OCI-LY7 (cell line): ENCODE results near the gene PCED1B. TPM values are rescaled to one million over a fixed set of nuclear protein-coding genes. Genes with fewer than 3 reads are reported as not detected.
"Not testable (repeated sequence)": the region's sequence is repeated elsewhere in the genome, so short reads cannot be mapped to it uniquely, and the experiment has no call there.

ENCODE experiments used
- BruUV-seq: library from RNA; stranded (reverse); fragments of 400-500 nt; replicated peaks from 2 replicates; lab custom pipeline; 2021; lab: Mats Ljungman, UMichigan
- CTCF ChIA-PET: fragments of 300-600 bp; sonication (Branson Sonifier 250); formaldehyde crosslinking; loops from one replicate; lab custom pipeline; 2022; ENCODE audit warnings: antibody characterized with exemption; ENCODE audit not compliant: unreplicated experiment; lab: Charles Lee
- POLR2A ChIA-PET: fragments of 300-600 bp; sonication (Branson Sonifier 250); formaldehyde crosslinking; loops from one replicate; lab custom pipeline; 2022; ENCODE audit warnings: antibody characterized with exemption; lab: Charles Lee
- DNase-seq: peaks from one replicate; pipeline ENCODE4 v3.0.0-alpha.2; 2015; ENCODE audit warnings: low spot score
- H2AFZ ChIP-seq: fragments of 200-600 bp; sonication (generic), shearing (Covaris generic); 2 replicates; pipeline ENCODE4 v1.6.1; 2014; ENCODE audit warnings: mild to moderate bottlenecking, antibody characterized with exemption, low read length, moderate library complexity
- H3K27ac ChIP-seq: fragments of 200-600 bp; sonication (generic); 2 replicates; pipeline ENCODE4 v1.5.1; 2014; ENCODE audit warnings: mixed run types, low read depth, mild to moderate bottlenecking, moderate library complexity, low read length, inconsistent platforms; ENCODE audit not compliant: poor library complexity, severe bottlenecking
- H3K36me3 ChIP-seq: fragments of 200-600 bp; sonication (generic); 2 replicates; pipeline ENCODE4 v1.6.1; 2014; ENCODE audit warnings: mild to moderate bottlenecking, antibody characterized with exemption, low read length, moderate library complexity, mixed read lengths; ENCODE audit not compliant: insufficient read depth
- H3K4me1 ChIP-seq: fragments of 200-600 bp; sonication (generic); 2 replicates; pipeline ENCODE4 v1.5.1; 2014; ENCODE audit warnings: mild to moderate bottlenecking, low read length; ENCODE audit not compliant: insufficient read depth, poor library complexity, severe bottlenecking
- H3K4me2 ChIP-seq: fragments of 200-600 bp; sonication (generic); 2 replicates; pipeline ENCODE4 v1.6.1; 2014; ENCODE audit warnings: mild to moderate bottlenecking, low read length
- H3K4me3 ChIP-seq: fragments of 200-600 bp; sonication (generic); 2 replicates; pipeline ENCODE4 v1.5.1; 2014; ENCODE audit warnings: mild to moderate bottlenecking, low read depth, low read length; ENCODE audit not compliant: poor library complexity, severe bottlenecking
- H3K79me2 ChIP-seq: fragments of 200-600 bp; sonication (generic); 2 replicates; pipeline ENCODE4 v1.6.1; 2016; ENCODE audit warnings: low read depth, mild to moderate bottlenecking, low read length, moderate library complexity, mixed read lengths; ENCODE audit not compliant: insufficient read depth
- H3K9me2 ChIP-seq: fragments of 200-600 bp; sonication (generic); 2 replicates; pipeline ENCODE4 v1.6.1; 2016; ENCODE audit warnings: mild to moderate bottlenecking, low read length, mixed read lengths; ENCODE audit not compliant: insufficient read depth
- H3K9me3 ChIP-seq: fragments of 200-600 bp; sonication (generic); 2 replicates; pipeline ENCODE4 v1.6.1; 2014; ENCODE audit warnings: mild to moderate bottlenecking, mixed run types, low read length, mixed read lengths
- H4K20me1 ChIP-seq: fragments of 200-600 bp; sonication (generic); 2 replicates; pipeline ENCODE4 v1.6.1; 2014; ENCODE audit warnings: mild to moderate bottlenecking, antibody characterized with exemption, low read length, moderate library complexity, mixed read lengths; ENCODE audit not compliant: insufficient read depth
- EZH2phosphoT487 ChIP-seq: fragments of 200-600 bp; sonication (generic); IDR thresholded peaks from 2 replicates; pipeline ENCODE4 v1.6.1; 2018; ENCODE audit warnings: low read depth, borderline replicate concordance, mild to moderate bottlenecking, mixed run types, antibody characterized with exemption, low read length, moderate library complexity, mixed read lengths
- intact Hi-C: fragments of 100-400 bp; cut with micrococcal nuclease; formaldehyde crosslinking; loops from one replicate; pipeline ENCODE4 v1.10.0; 2022; ENCODE audit not compliant: unreplicated experiment
- total RNA-seq, 2 experiments: library from RNA; depleted of rRNA in 1 of 2; stranded (reverse); fragments of >200 nt in 1 of 2; shearing (Covaris generic) in 1 of 2; gene quantifications; 2 replicates each; pipeline ENCODE4 v1.2.3, GENCODE V29; 2014 to 2022
- TF ChIP-seq, protein P1 (sequence below): fragments of 200-600 bp; sonication (generic); conservative IDR thresholded peaks from 2 replicates; pipeline ENCODE4 v1.5.1; 2014; ENCODE audit warnings: mild to moderate bottlenecking, antibody characterized with exemption, low read length, moderate library complexity, mixed read lengths

Gene PCED1B
- total RNA-seq, 2 experiments from 2014 or later, result 8.4 to 24.3 TPM

DNA sequence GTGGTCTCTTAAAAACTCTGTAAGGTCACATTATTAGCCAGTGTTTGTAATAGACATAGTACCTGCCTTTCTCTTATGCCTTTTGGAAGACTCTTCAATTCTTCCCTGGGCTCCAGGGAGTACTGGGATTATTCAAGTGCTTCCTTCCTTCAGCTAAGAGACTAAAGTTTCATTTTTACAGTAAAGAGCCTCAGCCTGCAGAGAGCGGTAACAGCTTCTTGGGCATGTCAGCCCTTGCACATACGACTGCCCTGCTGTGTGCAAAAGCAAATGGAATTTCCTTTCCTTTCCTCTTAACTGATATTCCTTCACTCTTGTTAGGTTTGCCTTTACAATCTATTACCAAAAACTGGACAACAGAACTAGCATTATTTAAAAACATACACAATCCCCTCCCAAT, 33.3 kb downstream of the PCED1B start:
- Histone ChIP-seq H3K4me2 (no peak overlapping the region), H3K4me1 (no peaks in the 10 kb centered on the region), H2AFZ (no peak overlapping the region), H3K4me3 (no peak overlapping the region), H3K36me3 (no peaks in the 10 kb centered on the region), H3K27ac (no peak overlapping the region), H3K79me2 (no peaks in the 10 kb centered on the region), H3K9me2 (no peaks in the 10 kb centered on the region), H3K9me3 (no peaks in the 10 kb centered on the region), H4K20me1 (no peaks in the 10 kb centered on the region)
- DNase-seq, result no peak
- POLR2A ChIA-PET, result no interaction called here
- BruUV-seq, result no TSS peak
- CTCF ChIA-PET, result no interaction called here
- TF ChIP-seq, protein P1, sequence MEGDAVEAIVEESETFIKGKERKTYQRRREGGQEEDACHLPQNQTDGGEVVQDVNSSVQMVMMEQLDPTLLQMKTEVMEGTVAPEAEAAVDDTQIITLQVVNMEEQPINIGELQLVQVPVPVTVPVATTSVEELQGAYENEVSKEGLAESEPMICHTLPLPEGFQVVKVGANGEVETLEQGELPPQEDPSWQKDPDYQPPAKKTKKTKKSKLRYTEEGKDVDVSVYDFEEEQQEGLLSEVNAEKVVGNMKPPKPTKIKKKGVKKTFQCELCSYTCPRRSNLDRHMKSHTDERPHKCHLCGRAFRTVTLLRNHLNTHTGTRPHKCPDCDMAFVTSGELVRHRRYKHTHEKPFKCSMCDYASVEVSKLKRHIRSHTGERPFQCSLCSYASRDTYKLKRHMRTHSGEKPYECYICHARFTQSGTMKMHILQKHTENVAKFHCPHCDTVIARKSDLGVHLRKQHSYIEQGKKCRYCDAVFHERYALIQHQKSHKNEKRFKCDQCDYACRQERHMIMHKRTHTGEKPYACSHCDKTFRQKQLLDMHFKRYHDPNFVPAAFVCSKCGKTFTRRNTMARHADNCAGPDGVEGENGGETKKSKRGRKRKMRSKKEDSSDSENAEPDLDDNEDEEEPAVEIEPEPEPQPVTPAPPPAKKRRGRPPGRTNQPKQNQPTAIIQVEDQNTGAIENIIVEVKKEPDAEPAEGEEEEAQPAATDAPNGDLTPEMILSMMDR, result no peak
- intact Hi-C loops, result no loop called here

DNA sequence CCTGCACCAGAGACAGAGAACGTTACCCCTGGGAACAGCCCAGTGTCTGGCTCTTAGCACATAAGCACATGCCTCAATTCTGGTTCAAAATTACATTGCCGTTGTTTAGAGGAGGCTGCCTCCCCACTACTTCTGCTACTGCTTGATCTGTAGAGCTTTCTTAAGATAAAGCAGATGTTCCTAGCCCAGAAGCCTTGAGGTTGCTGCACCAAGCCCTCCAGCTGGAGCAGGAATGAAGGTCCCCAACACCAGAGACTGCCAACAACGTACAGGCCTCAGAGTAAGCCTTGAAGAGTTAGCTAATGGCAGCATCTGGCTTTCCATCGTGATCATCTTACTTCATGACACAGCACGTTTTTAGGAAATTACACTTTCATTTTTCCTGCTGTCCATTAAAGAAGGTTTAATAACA, 35.1 kb downstream of the PCED1B start:
- Histone ChIP-seq H3K9me3 (no peaks in the 10 kb centered on the region), H2AFZ (no peak overlapping the region), H3K79me2 (no peaks in the 10 kb centered on the region), H3K36me3 (no peaks in the 10 kb centered on the region), H3K4me1 (no peaks in the 10 kb centered on the region), H3K27ac (no peak overlapping the region), H3K9me2 (no peaks in the 10 kb centered on the region), H3K4me3 (no peak overlapping the region), H4K20me1 (no peaks in the 10 kb centered on the region), H3K4me2 (no peak overlapping the region)
- no peak for TF ChIP-seq EZH2phosphoT487
- TF ChIP-seq, protein P1, result no peak
- no TSS peak for BruUV-seq
- DNase-seq, result no peak
- ChIA-PET CTCF (no interaction called here), POLR2A (no interaction called here)
- intact Hi-C loops, result no loop called here

DNA sequence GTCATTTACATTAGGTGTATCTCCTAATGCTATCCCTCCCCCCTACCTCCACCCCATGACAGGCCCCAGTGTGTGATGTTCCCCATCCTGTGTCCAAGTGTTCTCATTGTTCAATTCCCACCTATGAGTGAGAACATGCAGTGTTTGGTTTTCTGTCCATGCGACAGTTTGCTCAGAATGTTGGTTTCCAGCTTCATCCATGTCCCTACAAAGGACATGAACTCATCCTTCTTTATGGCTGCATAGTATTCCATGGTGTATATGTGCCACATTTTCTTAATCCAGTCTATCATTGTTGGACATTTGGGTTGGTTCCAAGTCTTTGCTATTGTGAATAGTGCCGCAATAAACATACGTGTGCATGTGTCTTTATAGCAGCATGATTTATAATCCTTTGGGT, 37.9 kb downstream of the PCED1B start:
- H3K27ac ChIP-seq, BruUV-seq, H3K36me3 ChIP-seq, H3K4me1 ChIP-seq, H3K4me3 ChIP-seq, POLR2A ChIA-PET, DNase-seq, CTCF ChIA-PET, intact Hi-C loops, H3K79me2 ChIP-seq, H3K9me3 ChIP-seq, H2AFZ ChIP-seq, H3K9me2 ChIP-seq, H4K20me1 ChIP-seq, H3K4me2 ChIP-seq: not testable (repeated sequence)
